Naive thymus-derived CD8-positive, alpha-beta T cell (primary cell): ENCODE data around the gene DIAPH2. TPM values are rescaled to one million over a fixed set of nuclear protein-coding genes. Genes with fewer than 3 reads are reported as not detected.
"Not testable (repeated sequence)": the region's sequence is repeated elsewhere in the genome, so short reads cannot be mapped to it uniquely, and the experiment has no call there.

ENCODE experiments used
- ATAC-seq, 2 donors: fragments of 150-1000 bp; cut with Tn5 transposase in 1 of 2; sonication (Bioruptor Pico), chemical (Tn5 transposase) in 1 of 2; 1 replicate in 1 of 2; 2 replicates in 1 of 2; pipeline ENCODE4 v1.10.0; 2021; ENCODE audit warnings: mild to moderate bottlenecking in 2 of 2, moderate library complexity in 2 of 2
- POLR2A ChIA-PET: fragments of 350-600 bp; sonication (Branson Sonifier 250); formaldehyde crosslinking; loops from one replicate; lab custom pipeline; 2021; ENCODE audit warnings: antibody characterized with exemption; lab: Charles Lee
- DNase-seq, 10 donors: peaks; one replicate each; pipeline versions ENCODE4 v3.0.0 to v3.0.0-alpha.2; 2020 to 2022
- H3K27ac Mint-ChIP-seq, 10 donors: one replicate each; pipeline ENCODE4 v1.8.0; 2020 to 2022; ENCODE audit warnings: mild to moderate bottlenecking in 10 of 10, mixed read lengths in 10 of 10, moderate library complexity in 4 of 10, inconsistent platforms in 1 of 10
- H3K27me3 Mint-ChIP-seq, 5 donors: one replicate each; pipeline ENCODE4 v1.8.0; 2021 to 2022; ENCODE audit warnings: mixed read lengths in 5 of 5
- H3K36me3 Mint-ChIP-seq, 3 donors: one replicate each; pipeline ENCODE4 v1.8.0; 2020 to 2022; ENCODE audit warnings: mixed read lengths in 3 of 3, mild to moderate bottlenecking in 2 of 3, inconsistent platforms in 1 of 3
- H3K4me1 Mint-ChIP-seq, 4 donors: one replicate each; pipeline ENCODE4 v1.8.0; 2021 to 2022; ENCODE audit warnings: mixed read lengths in 4 of 4
- H3K4me3 Mint-ChIP-seq, 10 donors: one replicate each; pipeline ENCODE4 v1.8.0; 2020 to 2022; ENCODE audit warnings: mild to moderate bottlenecking in 10 of 10, mixed read lengths in 10 of 10, moderate library complexity in 6 of 10, inconsistent platforms in 1 of 10
- H3K9me3 Mint-ChIP-seq, 9 donors: one replicate each; pipeline ENCODE4 v1.8.0; 2020 to 2022; ENCODE audit warnings: mixed read lengths in 9 of 9, mild to moderate bottlenecking in 3 of 9, inconsistent platforms in 1 of 9, moderate library complexity in 1 of 9
- polyA plus RNA-seq, 3 donors: library from polyadenylated mRNA; unstranded; fragments of 300-500 nt; fragmentation: Illumina TruSeq; gene quantifications; one replicate each; pipeline ENCODE4 v1.2.3, GENCODE V29; 2021
- total RNA-seq, 8 experiments: library from RNA in 2 of 8; stranded (reverse) in 2 of 8; gene quantifications; one replicate each; pipeline ENCODE4 v1.2.3 and lab custom pipeline; 2021 to 2026

Gene DIAPH2
- total and polyA plus RNA-seq, 5 experiments from 2014 or later = 4.2 to 6.1 (median 5.9) TPM

- H3K27me3 Mint-ChIP-seq = no peaks in the 10 kb centered on the region
- H3K27ac Mint-ChIP-seq = no peak overlapping the region
- no peak overlapping the region for H3K4me3 Mint-ChIP-seq
- ATAC-seq (no peak), DNase-seq (no peak)
- H3K4me1 Mint-ChIP-seq = peaks cover 0 to 10% (median 4%) of the 10 kb centered on the region in 4 donors
- POLR2A ChIA-PET = no interaction called here
- no peaks in the 10 kb centered on the region for H3K9me3 Mint-ChIP-seq
- H3K36me3 Mint-ChIP-seq = peaks cover 0 to 2% (median 0%) of the 10 kb centered on the region in 3 donors
Measured at GRCh38 chrX:96729053-96729452, 44.4 kb downstream of the DIAPH2 start.

DNA sequence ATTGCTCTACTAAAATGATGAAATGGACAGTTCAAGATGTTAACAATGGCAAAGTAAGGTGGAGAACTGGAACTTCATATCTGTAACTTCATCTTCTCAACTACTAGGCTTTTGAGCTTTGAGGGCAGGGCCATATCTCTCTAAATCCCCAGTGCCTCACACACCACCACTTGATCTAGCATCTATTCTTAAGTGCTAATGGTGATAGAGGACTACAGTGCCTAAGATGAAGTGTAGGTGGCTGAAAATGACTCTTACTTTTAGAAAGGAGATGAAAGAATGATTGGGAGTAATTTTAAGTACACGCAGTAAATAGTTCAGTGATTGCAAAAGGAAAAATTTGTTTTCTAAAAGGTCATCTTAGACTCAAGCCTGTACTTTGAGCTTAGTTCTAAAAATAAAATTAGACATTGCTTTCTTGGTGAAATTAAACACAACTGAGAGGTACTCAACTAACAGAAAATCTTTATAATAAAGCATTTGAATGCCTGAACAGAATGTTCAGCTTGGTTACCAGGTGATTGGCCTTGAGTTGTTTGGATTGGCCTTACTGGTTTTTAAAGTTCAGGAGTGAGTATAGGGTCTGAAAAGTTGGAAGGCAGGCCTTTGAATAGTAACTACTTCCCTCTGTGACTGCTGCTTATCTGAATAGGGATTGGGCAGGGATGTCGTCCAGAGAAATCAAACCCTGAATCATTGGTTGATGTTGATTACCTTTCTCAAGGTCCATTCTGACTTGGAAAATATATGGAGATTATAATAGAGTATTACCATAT is 45.4 kb downstream of the DIAPH2 start:
- POLR2A ChIA-PET = no interaction called here
- Mint-ChIP-seq H3K27ac (no peak overlapping the region), H3K36me3 (peaks cover 0 to 2% (median 0%) of the 10 kb centered on the region in 3 donors), H3K4me3 (no peak overlapping the region), H3K27me3 (no peaks in the 10 kb centered on the region), H3K4me1 (peaks cover 0 to 10% (median 4%) of the 10 kb centered on the region in 4 donors), H3K9me3 (no peaks in the 10 kb centered on the region)
- no peak for ATAC-seq
- no peak for DNase-seq

DNA sequence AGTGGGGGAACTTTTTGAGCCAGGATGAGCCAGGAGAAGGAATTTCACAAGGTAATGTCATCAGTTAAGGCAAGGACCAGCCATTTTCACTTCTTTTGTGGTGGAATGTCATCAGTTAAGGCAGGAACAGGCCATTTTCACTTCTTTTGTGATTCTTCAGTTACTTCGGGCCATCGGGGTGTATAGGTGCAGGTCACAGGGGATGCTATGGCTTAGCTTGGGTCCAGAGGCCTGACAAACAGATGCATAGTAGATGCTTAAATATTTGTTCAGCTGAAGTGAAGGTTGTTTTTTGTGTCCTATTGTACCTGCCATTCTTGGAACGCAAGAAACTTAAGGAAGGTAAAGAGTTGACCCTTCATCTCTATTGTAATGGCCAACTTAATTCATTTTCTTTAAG is 46.4 kb downstream of the DIAPH2 start:
- H3K36me3 Mint-ChIP-seq, H3K4me3 Mint-ChIP-seq, H3K9me3 Mint-ChIP-seq, H3K27ac Mint-ChIP-seq, DNase-seq, ATAC-seq, POLR2A ChIA-PET, H3K27me3 Mint-ChIP-seq: not testable (repeated sequence)
- peaks cover 0 to 10% (median 4%) of the 10 kb centered on the region in 4 donors for H3K4me1 Mint-ChIP-seq

GRCh38 chrX:96743367-96744073 is 58.9 kb downstream of the DIAPH2 start:
- POLR2A ChIA-PET = no interaction called here
- H3K4me3 Mint-ChIP-seq = no peak overlapping the region
- H3K9me3 Mint-ChIP-seq = no peaks in the 10 kb centered on the region
- DNase-seq (no peak), ATAC-seq (no peak)
- no peaks in the 10 kb centered on the region for H3K4me1 Mint-ChIP-seq
- H3K36me3 Mint-ChIP-seq = peaks cover 0 to 11% (median 0%) of the 10 kb centered on the region in 3 donors
- no peak overlapping the region for H3K27ac Mint-ChIP-seq
- H3K27me3 Mint-ChIP-seq = no peaks in the 10 kb centered on the region

GRCh38 chrX:96752781-96753180 is 68.1 kb downstream of the DIAPH2 start:
- ATAC-seq = no peak
- no peaks in the 10 kb centered on the region for H3K4me1 Mint-ChIP-seq

DNA sequence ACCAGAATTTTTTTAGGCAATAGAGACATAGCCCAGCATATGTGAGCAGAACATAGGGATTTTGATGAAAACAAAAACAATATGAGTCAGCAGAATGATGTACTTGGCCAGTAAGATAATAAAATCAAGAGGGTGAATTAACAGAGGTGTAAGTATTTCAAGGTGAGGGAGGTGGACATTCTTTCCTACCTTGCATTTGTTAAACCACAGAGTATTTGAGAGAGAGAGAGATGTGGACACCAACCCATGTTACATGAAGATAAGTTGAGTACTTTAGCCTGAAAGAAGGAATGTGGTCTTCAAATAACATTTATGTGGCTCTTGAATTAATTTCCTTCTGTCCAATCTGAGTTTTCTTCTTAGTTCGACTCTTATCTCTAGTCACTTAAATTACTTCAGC is 68.6 kb downstream of the DIAPH2 start:
- ATAC-seq (no peak), DNase-seq (no peak)
- peaks cover 0 to 2% (median 0%) of the 10 kb centered on the region in 9 donors for H3K9me3 Mint-ChIP-seq
- H3K4me3 Mint-ChIP-seq = no peak overlapping the region
- no peak overlapping the region for H3K27ac Mint-ChIP-seq
- H3K36me3 Mint-ChIP-seq = peaks cover 0 to 8% (median 0%) of the 10 kb centered on the region in 3 donors
- no peaks in the 10 kb centered on the region for H3K27me3 Mint-ChIP-seq
- no peaks in the 10 kb centered on the region for H3K4me1 Mint-ChIP-seq
- POLR2A ChIA-PET = no interaction called here

More at GRCh38 chrX:96752781-96753180, 68.1 kb downstream of the DIAPH2 start:
- POLR2A ChIA-PET = no interaction called here
- Mint-ChIP-seq H3K4me3 (no peak overlapping the region), H3K9me3 (peaks cover 0 to 2% (median 0%) of the 10 kb centered on the region in 9 donors), H3K27me3 (no peaks in the 10 kb centered on the region), H3K27ac (no peak overlapping the region), H3K36me3 (peaks cover 0 to 8% (median 0%) of the 10 kb centered on the region in 3 donors)
- DNase-seq = no peak

GRCh38 chrX:96756491-96756890 is 71.8 kb downstream of the DIAPH2 start:
- ATAC-seq (no peak), DNase-seq (no peak)
- H3K27me3 Mint-ChIP-seq = no peaks in the 10 kb centered on the region
- POLR2A ChIA-PET = no interaction called here
- peaks cover 0 to 8% (median 0%) of the 10 kb centered on the region in 3 donors for H3K36me3 Mint-ChIP-seq
- H3K4me3 Mint-ChIP-seq = no peak overlapping the region
- no peaks in the 10 kb centered on the region for H3K4me1 Mint-ChIP-seq
- H3K27ac Mint-ChIP-seq = no peak overlapping the region
- peaks cover 0 to 2% (median 0%) of the 10 kb centered on the region in 9 donors for H3K9me3 Mint-ChIP-seq

DNA sequence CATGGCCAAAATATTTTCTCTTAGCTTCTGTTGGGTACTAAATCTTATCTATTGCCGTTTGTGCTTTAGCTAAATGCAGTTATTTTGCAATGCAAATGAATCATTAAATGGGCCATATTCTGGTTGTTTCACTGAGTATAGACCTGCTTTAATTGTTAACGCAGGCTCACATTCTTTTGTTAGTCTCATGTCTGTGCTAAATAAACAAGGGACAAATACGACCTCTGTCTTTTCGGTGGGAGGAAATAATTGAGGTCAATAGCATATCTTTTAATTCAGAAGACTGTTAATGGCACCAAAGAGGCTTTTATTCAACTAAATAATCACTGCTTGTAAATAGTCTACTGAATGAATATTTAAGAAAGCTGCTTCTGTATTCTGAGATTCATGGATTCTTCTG is 76.9 kb downstream of the DIAPH2 start:
- Mint-ChIP-seq H3K4me1 (peaks cover 5 to 12% (median 11%) of the 10 kb centered on the region in 4 donors), H3K36me3 (peaks cover 0 to 2% (median 0%) of the 10 kb centered on the region in 3 donors), H3K4me3 (no peak overlapping the region), H3K9me3 (peaks cover 0 to 2% (median 0%) of the 10 kb centered on the region in 9 donors), H3K27ac (no peak overlapping the region), H3K27me3 (no peaks in the 10 kb centered on the region)
- ATAC-seq (no peak), DNase-seq (no peak)
- POLR2A ChIA-PET = no interaction called here

DNA sequence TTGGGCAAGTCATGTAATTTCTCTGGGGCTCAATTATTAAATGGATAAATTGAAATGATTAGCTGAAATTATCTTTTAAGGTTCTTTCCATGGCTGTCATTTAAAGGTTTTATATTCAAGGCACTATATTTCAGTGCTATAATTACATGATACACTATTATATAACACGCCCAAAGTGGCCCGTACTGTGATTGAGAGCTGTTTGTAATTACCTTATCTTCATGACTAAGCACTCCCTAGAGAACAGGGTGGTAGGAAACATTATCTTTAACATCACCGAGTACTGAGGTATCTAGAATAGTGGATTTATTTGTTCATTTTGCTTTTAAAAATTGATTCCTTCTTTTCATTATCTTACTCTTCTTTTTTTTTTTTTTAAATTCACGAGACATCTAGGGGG is 79.0 kb downstream of the DIAPH2 start:
- ATAC-seq (no peak), DNase-seq (no peak)
- POLR2A ChIA-PET = no interaction called here
- Mint-ChIP-seq H3K36me3 (peaks cover 0 to 2% (median 0%) of the 10 kb centered on the region in 3 donors), H3K27me3 (no peaks in the 10 kb centered on the region), H3K4me3 (no peak overlapping the region), H3K9me3 (no peaks in the 10 kb centered on the region), H3K4me1 (peaks cover 5 to 12% (median 11%) of the 10 kb centered on the region in 4 donors), H3K27ac (no peak overlapping the region)

DNA sequence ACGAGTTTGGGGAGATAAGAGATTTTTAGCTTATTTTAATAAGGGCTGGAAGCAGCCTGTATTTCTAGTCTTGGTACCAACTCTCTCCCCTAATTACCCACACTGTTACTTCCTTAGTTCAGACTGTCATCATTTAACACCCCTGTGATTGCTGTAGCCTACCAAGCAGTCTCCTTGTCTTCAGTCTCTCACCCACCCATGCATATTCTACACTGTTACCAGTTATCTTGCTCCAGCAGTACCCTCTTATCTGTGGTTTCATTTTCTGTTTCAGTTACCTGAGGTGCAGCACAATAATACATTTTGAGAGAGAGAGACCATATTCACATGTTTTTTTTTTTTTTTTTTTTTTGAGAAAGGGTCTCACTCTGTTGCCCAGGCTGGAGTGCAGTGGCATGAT is 80.2 kb downstream of the DIAPH2 start:
- peaks cover 5 to 12% (median 11%) of the 10 kb centered on the region in 4 donors for H3K4me1 Mint-ChIP-seq
- POLR2A ChIA-PET = no interaction called here
- DNase-seq (no peak), ATAC-seq (no peak)
- no peaks in the 10 kb centered on the region for H3K27me3 Mint-ChIP-seq
- H3K27ac Mint-ChIP-seq = peak overlapping the region in 1 of 10 donors; percentile 31
- peaks cover 0 to 2% (median 0%) of the 10 kb centered on the region in 3 donors for H3K36me3 Mint-ChIP-seq
- H3K4me3 Mint-ChIP-seq = no peak overlapping the region
- no peaks in the 10 kb centered on the region for H3K9me3 Mint-ChIP-seq

DNA sequence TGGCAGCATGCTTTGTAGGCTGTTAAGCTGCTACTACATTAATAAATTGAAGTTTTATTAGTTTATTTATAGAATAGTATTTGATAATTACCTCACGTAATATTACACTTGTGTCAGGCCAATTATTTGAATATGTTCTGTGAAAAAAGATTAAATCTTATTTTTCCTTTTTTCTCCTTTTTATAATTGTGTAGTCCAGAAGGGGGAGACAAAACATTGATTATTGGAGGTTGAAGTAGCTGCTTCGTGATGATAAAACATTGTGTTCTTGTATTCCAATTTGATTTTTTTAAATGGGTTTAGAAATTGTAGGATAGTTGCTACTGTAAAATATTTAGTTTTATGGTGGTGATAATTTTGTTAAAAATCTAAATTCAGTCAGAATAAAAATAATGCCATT is 85.7 kb downstream of the DIAPH2 start:
- POLR2A ChIA-PET = no interaction called here
- no peaks in the 10 kb centered on the region for H3K27me3 Mint-ChIP-seq
- H3K36me3 Mint-ChIP-seq = no peaks in the 10 kb centered on the region
- ATAC-seq (no peak), DNase-seq (peak in 2 of 10 donors; percentile 5 to 9)
- H3K4me1 Mint-ChIP-seq = peaks cover 0 to 1% (median 0%) of the 10 kb centered on the region in 4 donors
- H3K27ac Mint-ChIP-seq = no peak overlapping the region
- no peaks in the 10 kb centered on the region for H3K9me3 Mint-ChIP-seq
- no peak overlapping the region for H3K4me3 Mint-ChIP-seq

DNA sequence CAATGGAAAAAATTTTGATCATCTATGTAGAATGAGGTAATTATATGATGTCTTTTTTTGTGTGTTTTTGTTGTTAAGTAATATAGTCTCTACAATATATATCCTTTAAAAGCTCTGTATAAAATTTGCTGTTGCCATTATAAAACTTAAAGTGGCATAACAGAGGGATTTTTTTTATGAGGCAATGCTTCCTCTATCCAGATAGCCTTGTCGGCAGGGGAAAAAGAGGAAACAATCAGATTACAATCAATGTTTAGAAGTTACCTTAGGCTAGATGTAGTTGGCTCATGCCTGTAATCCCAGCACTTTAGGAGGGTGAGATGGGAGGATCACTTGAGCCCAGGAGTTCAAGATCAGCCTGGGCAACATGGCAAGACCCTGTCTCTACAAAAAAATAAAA is 86.8 kb downstream of the DIAPH2 start:
- Mint-ChIP-seq H3K4me1 (peaks cover 0 to 1% (median 0%) of the 10 kb centered on the region in 4 donors), H3K9me3 (no peaks in the 10 kb centered on the region), H3K36me3 (no peaks in the 10 kb centered on the region), H3K27ac (no peak overlapping the region), H3K4me3 (no peak overlapping the region), H3K27me3 (no peaks in the 10 kb centered on the region)
- no peak for ATAC-seq
- POLR2A ChIA-PET = no interaction called here
- DNase-seq = no peak

GRCh38 chrX:96774116-96774515 is 89.5 kb downstream of the DIAPH2 start:
- DNase-seq (no peak), ATAC-seq (no peak)
- no peaks in the 10 kb centered on the region for H3K27me3 Mint-ChIP-seq
- POLR2A ChIA-PET = no interaction called here
- no peak overlapping the region for H3K27ac Mint-ChIP-seq
- H3K9me3 Mint-ChIP-seq = no peaks in the 10 kb centered on the region
- H3K4me3 Mint-ChIP-seq = no peak overlapping the region
- peaks cover 0 to 1% (median 0%) of the 10 kb centered on the region in 4 donors for H3K4me1 Mint-ChIP-seq
- no peaks in the 10 kb centered on the region for H3K36me3 Mint-ChIP-seq
